Measurements from ENCODE around the gene TNP2. TPM values are rescaled to one million over a fixed set of nuclear protein-coding genes. Genes with fewer than 3 reads are reported as not detected.

The TNP2 gene
- total RNA-seq, 3 donors from 2014 or later, result not detected

DNA sequence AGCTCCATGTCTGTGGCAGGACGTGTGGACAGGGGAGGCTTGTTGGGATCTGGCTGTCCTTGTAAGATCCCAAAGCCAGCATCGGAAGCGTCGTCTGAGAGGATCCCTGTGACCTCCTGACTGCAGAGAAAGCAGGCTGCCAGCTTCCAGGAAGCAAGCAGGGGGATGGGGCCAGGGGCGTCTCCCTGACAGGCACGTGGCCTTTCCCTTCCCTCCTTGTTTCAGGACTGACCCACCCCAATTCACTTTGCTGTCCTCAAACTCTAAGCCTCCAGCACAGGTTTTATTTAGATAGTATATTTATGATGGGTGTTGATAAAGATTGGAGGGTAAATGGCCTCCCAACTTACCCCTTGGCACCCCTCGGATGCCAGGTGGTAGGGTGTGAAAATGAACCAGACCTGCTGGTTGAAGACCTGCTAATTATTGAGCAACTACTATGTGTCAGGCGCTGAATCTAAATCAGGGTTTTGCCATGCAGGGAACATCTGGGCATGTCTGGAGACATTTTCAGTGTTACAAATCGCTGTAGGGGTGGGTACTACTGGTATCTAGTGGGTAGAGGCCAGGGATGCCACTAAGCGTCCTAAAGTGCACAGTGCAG, 37.7 kb downstream of the TNP2 start:
- no peak for ATAC-seq
- intact Hi-C loops (cut with DNase I, micrococcal nuclease), result no loop called here
- no peak for TF ChIP-seq CTCF (IDR thresholded peaks at IDR 0.05)
- Histone ChIP-seq H3K4me1 (ENCODE audit: low read depth) (peaks cover 6% of the 10 kb centered on the region), H3K36me3 (ENCODE audit: low read depth) (no peaks in the 10 kb centered on the region), H3K4me3 (no peak overlapping the region), H3K9me3 (no peaks in the 10 kb centered on the region)
- no peak for DNase-seq

GRCh38 chr16:11229906-11230305, 39.2 kb downstream of the TNP2 start:
- intact Hi-C loops (cut with DNase I, micrococcal nuclease), result no loop called here
- Histone ChIP-seq H3K9me3 (no peaks in the 10 kb centered on the region), H3K4me3 (no peak overlapping the region), H3K4me1 (ENCODE audit: low read depth) (peaks cover 4% of the 10 kb centered on the region), H3K36me3 (ENCODE audit: low read depth) (no peaks in the 10 kb centered on the region)
- ATAC-seq, result peak; percentile 63
- no peak for TF ChIP-seq CTCF (IDR thresholded peaks at IDR 0.05)
- DNase-seq, result peak; percentile 49 to 84 (median 57)

GRCh38 chr16:11229432-11229831, 39.7 kb downstream of the TNP2 start:
- H3K36me3 ChIP-seq (ENCODE audit: low read depth), result no peaks in the 10 kb centered on the region

DNA sequence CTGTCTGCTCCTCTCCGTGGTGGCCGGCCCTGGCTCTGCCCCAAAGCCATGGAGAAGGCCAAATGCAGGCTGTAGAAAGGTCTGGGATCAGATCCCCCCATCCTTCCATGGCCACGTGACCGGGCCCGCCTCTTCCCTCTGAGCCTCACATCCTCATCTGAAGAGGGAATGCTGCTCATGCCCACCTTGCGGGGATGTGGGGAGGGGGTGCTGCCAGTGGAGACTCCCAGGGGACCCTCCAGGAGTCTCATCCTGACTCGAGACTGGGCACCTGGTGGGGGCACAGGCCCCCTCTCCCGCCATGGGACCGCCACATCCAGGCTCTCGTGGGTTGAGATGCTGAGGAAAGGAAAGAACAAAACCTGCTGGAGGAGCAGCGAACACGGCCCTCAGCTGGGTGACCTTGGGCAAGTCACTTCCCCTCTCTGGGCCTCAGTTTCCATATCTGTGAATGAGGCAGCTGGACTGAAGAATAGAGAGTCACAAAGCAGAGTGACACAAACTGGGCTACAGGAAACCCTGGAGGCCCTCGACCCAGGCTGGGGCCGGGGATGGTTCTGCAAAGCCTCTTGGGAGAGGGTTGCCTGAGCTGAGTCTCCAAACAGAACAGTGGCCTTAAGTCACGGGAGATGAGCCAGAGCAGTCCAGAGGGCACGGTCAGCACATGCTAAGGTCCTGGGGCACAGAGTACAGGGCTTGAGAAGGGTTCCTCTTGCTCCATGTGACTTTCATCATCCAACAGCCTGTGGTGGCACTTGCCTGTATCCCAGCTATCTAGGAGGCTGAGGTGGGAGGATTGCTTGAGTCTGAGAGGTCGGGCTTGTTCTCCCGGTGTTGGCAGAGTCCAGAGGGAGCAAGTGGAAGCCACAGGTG, 43.2 kb downstream of the TNP2 start:
- intact Hi-C loops (cut with DNase I, micrococcal nuclease), result no loop called here
- no peak for TF ChIP-seq CTCF (IDR thresholded peaks at IDR 0.05)
- Histone ChIP-seq H3K36me3 (ENCODE audit: low read depth) (no peaks in the 10 kb centered on the region), H3K9me3 (no peaks in the 10 kb centered on the region), H3K4me3 (no peak overlapping the region), H3K4me1 (ENCODE audit: low read depth) (peaks cover 4% of the 10 kb centered on the region)
- ATAC-seq (no peak), DNase-seq (peak in 1 of 3 donors; percentile 67)

More at GRCh38 chr16:11229432-11229831, 39.7 kb downstream of the TNP2 start:
- intact Hi-C loops (cut with DNase I, micrococcal nuclease), result no loop called here
- peaks cover 4% of the 10 kb centered on the region for H3K4me1 ChIP-seq (ENCODE audit: low read depth)
- H3K9me3 ChIP-seq, result no peaks in the 10 kb centered on the region
- no peak for ATAC-seq
- no peak for DNase-seq
- TF ChIP-seq CTCF (IDR thresholded peaks at IDR 0.05), result no peak
- no peak overlapping the region for H3K4me3 ChIP-seq

DNA sequence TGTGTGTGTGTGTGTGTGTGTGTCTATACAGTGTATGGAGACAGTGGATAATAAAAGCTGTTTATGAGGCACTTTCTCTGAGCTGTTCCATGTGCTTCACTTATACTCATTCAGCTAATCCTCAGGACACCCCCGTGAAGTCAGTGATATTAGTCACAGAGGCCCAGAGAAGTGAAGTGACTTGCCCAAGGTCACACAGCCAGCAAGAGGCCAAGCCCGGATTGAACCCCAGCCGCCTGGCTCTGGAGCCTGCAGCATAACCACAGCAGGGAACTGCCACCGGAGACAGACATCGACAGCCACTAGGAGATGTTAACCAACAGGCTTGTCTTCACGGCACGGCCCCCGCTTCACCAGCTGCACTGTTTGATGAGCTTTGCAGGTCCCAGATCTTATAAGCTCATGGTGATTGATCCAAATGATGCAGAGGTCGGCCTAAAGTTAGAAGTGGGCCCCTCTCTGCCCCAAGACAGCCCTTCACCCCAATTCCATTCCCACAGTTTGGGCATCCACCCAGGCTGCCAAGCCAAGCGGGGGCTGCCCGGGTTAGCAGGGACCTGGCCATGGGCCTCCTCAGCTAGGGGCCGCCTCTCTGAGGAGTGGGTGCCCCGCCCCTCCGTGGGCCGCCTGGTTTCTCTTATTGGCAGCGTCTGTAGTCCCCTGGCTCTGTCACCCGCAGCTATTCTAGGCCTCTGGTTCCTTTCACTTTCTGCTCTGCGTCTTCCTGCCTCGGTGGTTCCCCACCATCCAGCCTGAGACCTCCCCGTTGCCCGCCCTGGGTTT, 44.0 kb downstream of the TNP2 start:
- no peak for TF ChIP-seq CTCF (IDR thresholded peaks at IDR 0.05)
- no peaks in the 10 kb centered on the region for H3K9me3 ChIP-seq
- peaks cover 4% of the 10 kb centered on the region for H3K4me1 ChIP-seq (ENCODE audit: low read depth)
- no peak overlapping the region for H3K4me3 ChIP-seq
- intact Hi-C loops (cut with DNase I, micrococcal nuclease), result no loop called here
- ATAC-seq (peak; percentile 64), DNase-seq (peak; percentile 64 to 85 (median 65))
- H3K36me3 ChIP-seq (ENCODE audit: low read depth), result no peaks in the 10 kb centered on the region
